Stimulated activated CD8-positive, alpha-beta memory T cell treated with anti-CD3 and anti-CD28 coated beads, Interleukin-7, amount 100 ng/mL, for 24 hours (primary cell): ENCODE data around the gene ELL.
A peak's percentile ranks its signal among the peaks of the same experiment; 100 is the strongest.

Experiments used
- DNase-seq: peaks from one replicate; pipeline ENCODE4 v3.0.0-alpha.2; 2020; ENCODE audit warnings: low read depth

Gene ELL

DNA sequence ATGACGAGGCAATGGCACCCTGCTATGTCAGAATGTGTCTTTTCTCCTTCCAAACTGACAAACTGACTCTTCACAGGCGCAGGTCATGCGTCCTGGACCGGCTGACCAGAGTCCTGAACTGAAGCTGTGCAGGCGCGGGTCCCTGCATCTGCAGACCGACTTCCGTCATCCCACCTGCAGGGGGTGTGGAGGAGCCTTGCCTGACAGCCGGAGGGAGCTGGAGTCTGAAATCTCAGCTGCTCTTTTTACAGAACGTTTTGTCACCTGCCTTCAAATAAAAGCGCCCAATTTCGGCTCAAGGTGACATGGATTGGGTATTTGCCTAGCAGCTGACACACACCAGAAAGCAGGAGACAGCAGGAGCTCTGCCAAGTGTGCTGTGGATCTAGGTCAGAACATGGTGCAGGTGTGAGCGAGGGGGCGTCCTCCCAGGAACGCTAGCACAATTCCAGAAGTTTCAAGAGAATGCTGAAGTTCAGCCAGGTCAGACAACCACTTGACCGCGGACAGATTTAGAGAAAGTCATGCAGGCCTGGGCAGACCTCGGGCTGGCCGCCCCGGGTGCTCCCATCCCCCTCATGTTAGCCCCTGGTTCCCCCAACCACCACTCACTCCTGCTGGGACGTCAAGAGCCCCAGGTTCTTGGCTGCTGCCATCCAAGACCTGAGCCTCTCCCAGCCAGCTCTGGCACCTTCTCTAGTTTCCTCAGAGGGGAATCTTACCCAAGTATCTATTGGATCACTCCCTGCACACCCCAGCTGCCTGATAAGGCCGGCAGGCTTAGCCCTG is 32.8 kb downstream of the ELL start:
- no peak for DNase-seq

GRCh38 chr19:18488403-18488723 is 33.5 kb downstream of the ELL start:
- no peak for DNase-seq

DNA sequence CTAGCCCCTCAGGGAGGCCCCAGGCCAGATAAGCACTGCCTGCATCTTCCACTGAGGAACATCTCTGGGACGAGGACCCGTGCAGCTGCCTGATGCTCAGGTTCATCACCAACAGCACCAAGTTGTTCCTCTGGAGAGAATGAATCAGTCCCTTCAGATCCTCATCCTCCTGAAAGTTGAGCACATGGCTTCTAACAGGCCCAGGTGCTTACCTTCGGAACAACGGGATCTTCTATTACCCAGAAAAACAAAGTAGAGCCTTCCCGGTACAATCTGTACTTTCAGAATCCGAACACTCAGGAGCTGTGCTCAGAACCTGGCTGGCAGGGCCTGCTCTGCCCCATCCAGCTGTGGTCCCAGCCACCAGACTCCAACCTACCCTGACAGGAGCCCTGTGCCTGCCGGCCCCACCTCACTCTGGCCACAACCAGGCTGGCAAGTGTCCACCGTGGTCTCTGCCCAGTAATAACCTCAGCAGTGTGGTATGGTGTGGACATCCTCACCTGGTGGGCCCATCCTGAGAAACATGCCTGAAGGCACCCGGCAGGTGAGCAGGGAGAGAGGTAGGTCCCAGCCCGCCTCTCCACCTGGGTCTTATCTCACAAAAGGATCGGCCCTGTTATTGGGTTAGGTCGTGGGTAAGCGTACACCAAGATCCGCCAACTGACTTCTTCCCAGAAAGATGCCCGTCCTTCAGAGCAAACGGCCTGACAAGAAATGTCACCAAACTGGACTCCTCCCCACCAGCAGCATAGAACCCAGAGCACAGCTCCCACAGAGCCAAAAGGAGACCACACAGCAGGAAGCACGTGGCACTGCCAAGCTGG is 34.1 kb downstream of the ELL start:
- no peak for DNase-seq

DNA sequence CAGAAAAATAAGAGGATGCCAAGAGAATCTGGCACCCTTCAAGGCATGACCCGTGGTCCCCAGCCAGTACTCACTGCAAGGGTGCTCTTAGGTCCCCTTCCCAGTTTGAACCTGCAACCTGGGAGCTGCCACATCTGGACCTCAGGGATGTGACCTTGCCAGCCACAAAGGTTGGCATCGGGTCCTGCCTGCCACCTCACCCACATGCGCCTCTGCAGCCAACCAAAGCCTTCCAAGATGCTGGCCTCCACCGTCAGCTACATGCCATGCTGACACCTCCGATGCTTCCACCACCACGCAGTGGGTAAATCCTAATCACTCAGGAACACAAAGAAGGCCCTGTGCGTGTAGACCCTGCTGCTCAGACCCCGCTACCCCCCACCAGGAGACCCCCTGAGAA is 35.1 kb downstream of the ELL start:
- no peak for DNase-seq

- no peak for DNase-seq
Measured at GRCh38 chr19:18484992-18485391, 36.9 kb downstream of the ELL start.

DNA sequence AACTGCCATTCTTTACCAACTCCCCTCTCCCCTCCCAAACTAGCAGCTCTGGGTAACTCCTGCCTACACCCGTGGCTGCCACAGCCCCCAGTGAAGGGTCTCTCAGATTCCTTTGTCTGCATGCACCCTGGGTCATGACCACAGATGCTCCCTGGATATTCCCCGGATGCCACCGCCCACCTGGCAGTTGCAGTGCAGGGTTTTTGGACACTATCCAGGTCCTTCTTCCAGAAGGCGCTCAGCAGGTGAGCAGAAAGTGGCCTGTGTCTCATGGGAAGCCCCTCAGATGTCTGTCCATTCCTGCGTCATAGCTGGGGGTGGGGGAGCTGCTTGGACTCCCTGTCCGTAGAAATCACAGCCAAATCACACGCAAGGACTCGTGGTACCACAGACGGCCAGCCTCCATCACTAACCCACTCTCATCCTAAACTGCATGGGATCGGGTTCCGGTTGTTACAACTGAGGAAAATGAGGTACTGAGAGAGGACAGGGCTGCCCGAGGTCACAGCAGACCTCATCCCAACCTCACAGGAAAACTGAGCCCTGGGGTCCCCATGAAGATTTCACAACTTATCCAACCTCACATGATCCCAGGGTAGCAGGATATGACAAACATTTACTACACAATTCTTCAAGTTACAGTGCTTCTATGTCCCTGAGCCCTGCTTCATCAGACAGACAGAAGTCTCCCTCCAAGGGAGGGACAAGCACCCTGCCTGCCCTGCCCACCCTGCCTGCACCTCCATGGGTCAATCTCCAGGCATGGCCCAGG is 38.6 kb downstream of the ELL start:
- no peak for DNase-seq

GRCh38 chr19:18481505-18482222 is 40.2 kb downstream of the ELL start:
- DNase-seq: no peak

- no peak for DNase-seq
Measured at GRCh38 chr19:18480006-18480691, 41.7 kb downstream of the ELL start.

GRCh38 chr19:18478545-18479311 is 43.1 kb downstream of the ELL start:
- peak; percentile 33 for DNase-seq

- no peak for DNase-seq
Measured at GRCh38 chr19:18477974-18478373, 43.9 kb downstream of the ELL start.

GRCh38 chr19:18477042-18477779 is 44.7 kb downstream of the ELL start:
- no peak for DNase-seq

GRCh38 chr19:18476507-18477041 is 45.3 kb downstream of the ELL start:
- DNase-seq: no peak

- DNase-seq: no peak
Measured at GRCh38 chr19:18475762-18476331, 46.0 kb downstream of the ELL start.

GRCh38 chr19:18475004-18475453 is 46.8 kb downstream of the ELL start:
- DNase-seq: no peak

DNA sequence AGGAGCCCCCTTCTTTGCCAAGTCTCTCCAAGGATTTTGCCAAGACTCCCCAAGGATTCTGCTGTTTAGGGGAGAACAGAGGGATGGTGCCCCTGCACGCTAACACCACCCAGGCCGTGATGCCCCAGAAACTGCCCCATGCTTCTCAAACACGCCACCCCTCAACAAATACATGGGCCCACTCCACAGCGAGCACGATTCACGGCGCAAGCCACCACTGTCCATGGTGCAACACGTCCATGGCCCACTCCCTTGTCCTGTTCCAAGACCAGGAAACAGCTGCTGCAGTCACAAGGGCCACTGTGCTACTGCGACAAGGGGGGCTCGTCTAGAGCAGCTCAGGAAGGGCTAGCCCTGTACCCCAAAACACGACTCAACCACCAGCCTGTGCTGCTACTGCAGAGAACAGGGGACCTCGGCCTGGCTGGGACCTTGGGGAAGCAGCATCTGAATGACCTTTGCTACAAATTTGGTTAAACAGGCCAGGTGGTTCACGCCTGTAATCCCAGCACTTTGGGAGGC is 47.4 kb downstream of the ELL start:
- DNase-seq: no peak

DNA sequence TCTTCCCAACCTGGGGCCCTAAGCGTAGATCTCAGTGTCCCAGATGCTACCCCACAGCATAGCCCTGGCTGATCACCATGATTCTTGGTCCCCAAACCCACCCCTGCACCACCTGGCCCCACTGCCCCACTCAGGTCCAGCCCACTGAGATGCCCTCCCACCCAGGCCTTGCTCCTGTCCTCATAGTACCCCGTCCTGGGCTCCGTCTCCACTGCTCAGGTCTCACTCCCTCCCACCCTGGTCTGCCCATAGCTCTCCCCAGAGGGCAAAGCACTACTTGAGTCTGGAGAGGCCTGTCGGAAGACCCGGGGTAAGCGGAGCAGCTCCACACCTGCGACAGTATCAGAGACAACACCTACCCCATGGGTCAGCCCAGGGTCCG is 48.2 kb downstream of the ELL start:
- no peak for DNase-seq

DNA sequence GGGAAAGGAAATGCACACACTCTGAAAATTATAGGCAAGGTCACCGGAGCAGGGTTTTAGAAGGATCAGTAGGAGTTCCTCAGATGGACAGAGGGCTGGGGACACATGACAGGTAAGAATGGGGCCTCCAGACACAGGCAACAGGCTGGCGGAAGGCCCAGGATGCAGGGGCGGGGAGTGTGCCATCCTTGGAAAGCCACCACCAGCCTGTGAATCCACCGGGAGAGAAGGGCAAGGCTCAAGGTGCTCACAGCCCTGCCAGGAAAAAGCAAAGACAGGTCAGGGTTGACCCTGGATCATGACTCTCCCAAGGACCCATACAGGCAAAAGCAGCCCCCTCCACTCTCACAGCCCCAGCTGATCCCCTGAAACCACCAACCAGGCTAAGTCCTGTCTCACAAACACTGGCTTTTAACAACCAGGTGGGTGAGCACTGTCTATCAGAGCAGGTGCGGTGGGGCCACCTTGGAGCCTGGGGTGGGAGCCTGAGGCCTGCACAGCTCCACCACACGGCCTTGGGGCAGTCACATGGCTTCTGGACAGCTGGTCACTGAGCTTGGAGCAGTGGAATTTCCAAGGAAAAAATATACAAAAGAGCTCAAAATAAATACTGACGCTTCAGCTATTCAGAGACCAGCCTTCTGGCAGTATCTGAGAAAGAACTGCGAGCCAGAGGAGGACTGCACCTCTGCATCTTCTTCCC is 48.7 kb downstream of the ELL start:
- DNase-seq: no peak

DNA sequence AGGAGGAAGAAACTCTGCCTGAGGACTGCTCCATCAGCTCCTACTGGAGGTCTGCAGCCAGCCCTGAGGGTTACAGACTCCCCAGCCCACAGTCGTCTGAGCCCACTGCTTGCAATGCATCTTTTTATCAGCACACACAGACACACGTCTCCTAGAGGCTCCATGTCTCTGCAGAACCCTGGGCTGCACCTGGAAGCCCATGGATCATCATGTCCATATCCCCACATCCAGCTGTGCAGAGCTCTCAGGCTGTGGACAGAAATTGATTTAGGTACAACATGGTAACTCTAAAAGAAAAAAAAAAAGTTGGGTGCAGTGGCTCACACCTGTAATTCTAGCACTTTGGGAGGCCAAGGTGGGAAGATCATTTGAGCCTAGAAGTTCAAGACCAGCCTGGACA is 51.1 kb downstream of the ELL start:
- DNase-seq: no peak
